ENCODE data around the gene GRK2. TPM values are rescaled to one million over a fixed set of nuclear protein-coding genes. Genes with fewer than 3 reads are reported as not detected.
A peak's percentile ranks its signal among the peaks of the same experiment; 100 is the strongest.
"Not testable (repeated sequence)": the region's sequence is repeated elsewhere in the genome, so short reads cannot be mapped to it uniquely, and the experiment has no call there.

Gene GRK2
- total RNA-seq: 43.1 TPM
- long read RNA-seq, transcript GRK2-201 (21 exons, 3,466 nt): major isoform, 77 of 128 reads
- long read RNA-seq, partial matches to known transcripts: 21 of 128 reads
- long read RNA-seq, other reads (novel, unspliced or antisense): 30 of 128 reads

DNA sequence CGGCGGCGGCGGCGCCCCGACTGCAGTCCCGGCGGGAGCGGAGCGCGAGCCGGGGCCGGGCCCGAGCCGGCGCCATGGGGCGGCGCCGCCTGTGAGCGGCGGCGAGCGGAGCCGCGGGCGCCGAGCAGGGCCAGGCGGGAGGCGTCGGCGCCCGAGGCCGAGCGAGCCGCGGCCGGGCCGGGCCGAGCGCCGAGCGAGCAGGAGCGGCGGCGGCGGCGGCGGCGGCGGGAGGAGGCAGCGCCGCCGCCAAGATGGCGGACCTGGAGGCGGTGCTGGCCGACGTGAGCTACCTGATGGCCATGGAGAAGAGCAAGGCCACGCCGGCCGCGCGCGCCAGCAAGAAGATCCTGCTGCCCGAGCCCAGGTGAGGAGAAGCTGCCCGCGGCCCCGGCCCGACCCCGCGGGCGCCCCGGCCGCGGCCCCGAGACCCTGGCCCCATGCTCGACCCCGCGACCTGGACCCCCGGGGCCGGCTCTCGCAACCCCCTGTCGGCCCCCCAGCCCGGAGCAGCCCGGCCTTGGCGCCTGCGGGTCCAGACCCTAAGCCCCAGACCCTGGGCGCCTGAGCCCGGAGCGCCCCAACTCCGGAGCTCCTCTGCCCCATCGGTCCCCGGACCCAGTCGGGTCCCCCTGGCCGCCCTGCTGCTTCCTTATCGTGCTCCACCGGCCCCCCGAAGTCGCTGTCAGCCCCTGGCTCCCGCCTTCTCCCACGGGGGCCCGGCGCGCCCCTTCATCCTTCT, at the start of gene GRK2:
Gene GRK2, plus strand, starts transcription at position 25 of the 739 bp plus-strand sequence. Its CDS starts 227 bp downstream, at position 252.
- intact Hi-C loops (cut with DNase I): loop anchor here (1.0 to 5.0 kb wide), 3 partner anchors 22 to 51 kb away; partner anchors contain the start of genes ANKRD13D and SSH3
- DNase-seq (ENCODE audit: low spot score): peak; percentile 80

DNA sequence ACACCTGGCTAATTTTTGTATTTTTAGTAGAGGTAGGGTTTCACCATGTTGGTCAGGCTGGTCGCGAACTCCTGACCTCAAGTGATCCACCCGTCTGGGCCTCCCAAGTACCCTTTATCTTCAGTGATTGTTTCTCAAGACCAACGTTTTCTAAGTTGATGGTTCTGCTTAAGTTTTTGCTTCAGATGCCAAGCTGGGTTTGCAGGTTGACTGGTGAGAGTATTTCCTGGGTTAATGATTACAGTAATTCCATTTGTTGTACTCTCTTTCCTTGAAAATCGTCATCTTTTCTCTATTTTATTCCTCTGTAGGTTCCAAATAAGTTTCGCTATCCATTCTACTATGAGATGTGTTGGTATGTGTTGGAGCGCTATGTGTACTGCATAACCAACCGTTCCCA, 38.5 kb upstream of the GRK2 start:
- intact Hi-C loops (cut with DNase I): no loop called here
- no peak for DNase-seq (ENCODE audit: low spot score)

DNA sequence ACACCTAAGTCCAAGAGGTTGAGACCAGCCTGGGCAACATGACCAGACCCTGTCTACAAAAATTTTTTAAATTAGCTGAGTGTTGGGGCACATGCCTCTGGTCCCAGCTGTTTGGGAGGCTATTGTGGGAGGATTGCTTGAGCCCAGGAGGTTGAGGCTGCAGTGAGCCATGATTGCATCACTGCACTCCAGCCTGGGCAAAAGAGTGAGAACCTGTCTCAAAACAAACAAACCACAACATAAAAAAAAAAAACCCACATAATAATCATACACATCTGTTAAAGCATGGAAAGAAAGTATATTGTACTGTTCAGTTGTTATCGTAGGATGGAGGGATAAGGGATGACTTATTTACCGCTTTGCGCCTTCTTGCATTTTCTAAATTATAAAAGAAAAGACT, 35.9 kb upstream of the GRK2 start:
- no peak for DNase-seq (ENCODE audit: low spot score)
- intact Hi-C loops (cut with DNase I): no loop called here

DNA sequence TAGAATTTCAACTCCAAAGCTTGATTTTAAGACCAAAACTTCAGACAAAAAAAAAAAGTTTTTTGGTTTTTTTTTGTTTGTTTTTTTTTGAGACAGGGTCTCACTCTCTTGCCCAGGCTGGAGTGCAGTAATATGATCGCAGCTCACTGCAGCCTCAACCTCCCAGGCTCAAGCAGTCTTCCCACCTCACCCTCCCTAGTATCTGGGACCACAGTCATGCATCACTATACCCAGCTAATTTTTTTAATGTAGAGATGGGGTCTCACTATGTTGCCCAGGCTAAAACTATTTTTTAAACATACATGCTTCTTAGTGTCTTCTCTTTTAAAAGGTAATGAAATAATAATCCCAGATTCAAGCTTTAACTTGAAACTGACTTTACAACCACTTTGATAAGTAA, 35.4 kb upstream of the GRK2 start:
- no peak for DNase-seq (ENCODE audit: low spot score)
- intact Hi-C loops (cut with DNase I): no loop called here

DNA sequence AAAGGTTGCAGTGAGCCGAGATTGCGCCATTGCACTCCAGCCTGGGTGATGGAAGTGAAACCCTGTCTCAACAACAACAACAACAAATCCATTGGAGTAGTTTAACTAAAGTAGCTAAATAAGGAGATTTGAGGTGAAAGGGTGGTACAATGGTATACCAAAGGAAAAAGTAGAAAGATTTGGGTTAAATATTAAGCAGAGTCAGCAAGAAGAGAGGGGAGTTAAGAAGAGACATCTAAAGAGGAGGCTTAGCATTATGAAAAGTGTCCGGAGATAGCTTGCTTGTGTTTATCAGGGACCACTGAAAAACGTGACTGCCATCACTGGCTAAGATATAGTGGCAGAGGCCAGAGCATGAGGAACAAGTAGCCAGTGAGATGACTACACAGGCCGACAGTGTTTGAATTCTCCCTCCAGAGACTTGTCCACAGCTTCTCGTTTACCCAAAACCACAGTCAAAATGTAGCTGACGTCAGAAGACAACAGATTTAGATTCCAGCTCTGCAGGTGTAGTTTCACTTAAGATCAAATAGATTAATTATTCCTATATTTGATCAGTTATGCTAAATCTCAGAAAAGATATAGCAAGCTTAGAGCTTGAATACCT, 32.6 kb upstream of the GRK2 start:
- intact Hi-C loops (cut with DNase I): no loop called here
- no peak for DNase-seq (ENCODE audit: low spot score)

DNA sequence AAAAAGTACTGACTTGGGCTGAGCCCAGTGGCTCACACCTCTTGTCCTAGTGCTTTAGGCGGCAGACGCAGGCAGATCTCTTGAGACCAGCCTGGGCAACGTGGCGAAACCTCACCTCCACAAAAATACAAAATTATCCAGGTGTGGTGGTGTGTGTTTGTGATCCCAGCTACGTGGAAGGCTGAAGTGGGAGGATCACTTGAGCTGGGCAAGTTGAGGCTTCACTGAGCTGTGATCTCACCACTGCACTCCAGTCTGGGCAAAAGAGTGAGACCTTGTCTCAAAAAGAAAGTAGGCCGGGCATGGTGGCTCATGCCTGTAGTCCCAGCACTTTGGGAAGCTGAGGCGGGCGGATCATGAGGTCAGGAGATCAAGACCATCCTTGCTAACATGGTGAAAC, 31.7 kb upstream of the GRK2 start:
- intact Hi-C loops (cut with DNase I); DNase-seq (ENCODE audit: low spot score): not testable (repeated sequence)

DNA sequence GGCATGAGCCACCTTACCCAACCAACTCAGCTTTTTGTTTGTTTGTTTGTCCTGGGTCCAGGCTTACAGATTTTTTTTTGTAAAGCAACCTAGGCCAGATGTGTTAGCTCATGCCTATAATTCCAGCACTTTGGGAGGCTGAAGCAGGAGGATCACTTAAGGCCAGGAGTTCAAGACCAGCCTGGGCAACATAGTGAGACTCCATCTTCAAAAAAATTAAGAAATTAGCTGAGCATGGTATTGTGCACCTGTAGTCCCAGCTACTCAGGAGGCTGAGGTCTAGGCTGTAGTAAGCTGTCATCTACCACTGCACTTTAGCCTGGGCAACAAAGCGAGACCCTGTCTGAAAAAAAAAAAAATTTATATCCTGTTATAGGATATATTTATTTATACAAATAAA, 28.7 kb upstream of the GRK2 start:
- intact Hi-C loops (cut with DNase I): no loop called here
- DNase-seq (ENCODE audit: low spot score): no peak

DNA sequence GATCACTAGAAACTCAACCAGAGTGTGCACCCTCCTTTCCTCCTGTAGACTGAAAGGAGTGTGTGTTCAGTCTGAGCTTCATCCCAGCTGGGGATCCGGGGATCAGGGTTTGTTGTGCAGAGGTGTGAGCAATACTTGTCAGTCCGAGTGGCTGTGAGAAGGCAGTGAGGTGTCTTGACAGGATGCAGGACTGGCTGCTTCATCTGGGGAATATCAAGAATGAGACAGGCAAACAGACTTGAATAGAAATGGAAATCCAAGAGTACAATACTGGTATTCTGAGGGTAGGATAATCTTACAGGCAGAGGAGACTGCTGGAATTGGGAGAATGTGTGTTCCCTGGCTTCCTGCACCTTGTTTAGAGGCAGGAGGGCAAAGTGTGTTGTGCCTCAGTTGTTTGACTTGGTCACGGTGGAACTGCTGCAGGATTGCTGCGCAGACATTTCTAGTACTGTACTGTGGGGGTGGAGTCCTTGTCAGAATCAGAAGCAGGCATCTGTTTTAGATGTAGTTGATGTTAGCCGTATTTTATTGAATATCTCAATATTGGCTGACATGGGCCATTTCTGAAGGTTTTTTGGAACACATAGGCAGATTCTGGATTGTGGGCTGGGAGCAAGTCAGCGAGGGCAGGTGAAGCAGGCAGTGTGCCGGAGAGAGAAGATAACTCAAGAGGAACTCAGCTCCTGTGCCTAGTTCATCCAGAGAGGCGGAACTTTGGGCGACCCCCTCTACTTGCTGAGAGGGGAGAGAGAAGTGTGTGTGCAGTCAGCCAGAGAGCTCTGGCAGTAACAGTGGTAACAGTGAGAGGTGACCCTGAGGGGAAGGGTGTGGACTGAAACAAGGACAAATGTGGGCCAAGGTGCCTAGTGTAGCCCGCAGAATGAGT, 27.1 kb upstream of the GRK2 start:
- intact Hi-C loops (cut with DNase I): no loop called here

DNA sequence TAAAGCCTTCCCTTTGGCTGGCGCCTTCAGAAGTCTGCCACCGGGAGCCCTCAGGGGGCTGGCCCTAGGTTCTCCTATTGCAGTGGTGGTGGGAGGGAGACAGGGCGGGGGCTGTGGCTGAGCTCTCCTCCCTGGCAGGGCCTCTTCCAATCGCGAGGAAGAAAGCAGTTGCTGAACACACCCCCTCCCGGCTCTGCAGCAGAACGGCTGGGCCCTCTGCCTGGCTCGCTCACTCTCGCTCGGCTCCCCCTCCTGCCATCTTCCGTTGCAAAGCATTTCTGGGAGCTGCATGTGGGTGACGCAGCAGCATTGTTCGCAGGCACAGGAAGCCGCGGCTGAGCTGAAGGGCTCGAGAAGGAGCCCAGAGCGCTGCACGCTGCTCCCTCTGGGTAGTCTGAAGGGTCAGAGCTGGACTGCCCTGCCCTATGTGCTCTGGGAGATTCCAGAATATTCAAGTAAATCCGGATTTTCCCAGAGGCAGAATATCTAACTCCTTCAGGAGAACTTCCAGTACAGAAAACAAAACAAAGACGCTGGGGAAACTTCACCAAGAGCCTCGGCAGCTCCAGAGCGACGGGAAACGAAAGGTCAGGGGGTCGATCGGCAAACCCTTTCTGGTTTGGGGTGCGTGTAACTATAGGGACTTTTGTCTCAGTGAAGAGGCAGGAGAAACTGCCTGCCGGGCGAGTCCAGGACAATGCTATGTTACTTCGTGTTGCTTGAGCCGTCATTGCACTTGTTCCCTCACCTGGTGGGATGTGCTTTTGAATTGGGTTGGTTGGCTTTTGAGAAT, 26.3 kb upstream of the GRK2 start:
- peak; percentile 97 for DNase-seq (ENCODE audit: low spot score)
- intact Hi-C loops (cut with DNase I): loop anchor here (5.0 kb wide), 1 partner anchor 123 kb away; the partner anchor contains the start of gene KDM2A

More for the DNA sequence above, 27.1 kb upstream of the GRK2 start:
- DNase-seq (ENCODE audit: low spot score): no peak

DNA sequence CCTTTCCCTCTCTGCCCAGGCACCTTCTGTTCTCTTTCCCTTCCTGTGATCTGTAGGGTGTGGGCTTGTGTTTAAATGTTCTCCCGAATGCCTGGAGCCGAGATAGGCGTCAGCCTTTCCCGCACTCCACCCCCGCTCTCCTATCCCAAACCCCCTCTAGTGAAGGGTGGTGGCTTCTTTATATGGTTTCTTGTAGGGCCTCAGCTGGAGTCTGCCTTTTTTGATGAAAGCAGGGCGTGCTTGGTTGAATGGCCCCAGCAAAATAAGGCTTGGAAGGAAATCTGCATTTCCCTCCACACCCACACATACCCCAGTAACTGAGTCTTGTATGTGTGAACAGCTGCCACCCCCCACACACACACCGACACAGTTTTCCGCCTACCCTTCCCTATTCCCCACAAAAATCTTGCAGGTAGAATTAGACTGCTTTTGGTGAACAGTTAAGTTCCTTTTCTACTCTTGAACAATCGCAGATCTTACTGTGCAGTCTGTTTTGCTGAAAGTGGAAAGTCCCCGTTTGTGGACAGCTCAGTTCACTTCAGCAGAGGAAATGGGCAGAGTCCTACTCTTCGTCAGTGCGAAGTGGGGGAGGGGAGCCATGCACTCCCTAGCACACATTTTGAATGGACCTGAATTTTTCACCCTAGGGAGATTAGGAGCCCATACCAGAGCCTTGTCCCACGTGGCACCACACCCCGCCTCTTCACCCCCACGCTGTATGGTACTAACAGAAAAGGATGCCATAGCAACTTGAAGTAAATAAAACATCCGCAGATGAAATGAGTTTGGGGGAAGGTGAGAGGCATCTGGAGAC, 25.5 kb upstream of the GRK2 start:
- no peak for DNase-seq (ENCODE audit: low spot score)
- intact Hi-C loops (cut with DNase I): loop anchor here (5.0 kb wide), 1 partner anchor 123 kb away; the partner anchor contains the start of gene KDM2A

DNA sequence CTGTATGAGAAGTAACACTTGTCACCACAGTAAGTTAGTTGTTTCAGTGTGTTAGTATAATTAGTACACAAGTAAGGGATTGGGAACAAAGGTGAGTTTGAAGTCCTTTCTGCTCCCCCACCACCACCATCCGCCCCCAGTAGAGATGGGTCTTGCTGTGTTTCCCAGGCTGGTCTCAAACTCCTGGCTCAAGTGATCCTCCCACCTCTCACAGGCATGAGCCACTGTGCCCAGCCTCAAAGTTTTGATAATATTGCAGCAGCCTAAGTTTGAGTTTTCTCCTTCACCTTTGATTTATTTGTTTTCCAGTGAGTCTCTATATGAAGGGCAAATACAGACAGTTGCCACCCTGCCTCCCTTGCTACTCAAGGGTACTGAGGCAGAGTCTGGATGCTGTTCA, 23.7 kb upstream of the GRK2 start:
- DNase-seq (ENCODE audit: low spot score): no peak
- intact Hi-C loops (cut with DNase I): loop anchor here (5.0 kb wide), 1 partner anchor 125 kb away; the partner anchor contains the start of gene KDM2A

DNA sequence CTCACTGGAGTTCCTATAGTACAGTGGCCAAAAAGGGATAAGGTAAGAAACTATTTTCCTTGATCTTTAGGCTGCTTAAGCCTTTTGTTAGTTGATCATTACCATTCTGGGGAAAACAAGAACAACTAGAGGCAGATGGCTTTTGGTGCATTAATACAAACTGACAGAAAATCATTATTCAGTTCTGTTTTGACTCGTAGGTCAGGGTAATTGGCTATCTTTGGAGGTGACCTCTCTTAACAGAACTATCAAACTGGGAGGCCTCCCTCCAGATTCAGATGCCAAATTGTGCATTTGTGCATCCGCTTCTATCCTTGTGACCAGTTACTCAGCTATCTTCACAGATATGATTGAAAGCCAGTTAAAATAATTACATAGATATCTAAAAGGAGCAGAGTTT, 23.2 kb upstream of the GRK2 start:
- no peak for DNase-seq (ENCODE audit: low spot score)
- intact Hi-C loops (cut with DNase I): loop anchor here (5.0 kb wide), 1 partner anchor 126 kb away; the partner anchor contains the start of gene KDM2A

DNA sequence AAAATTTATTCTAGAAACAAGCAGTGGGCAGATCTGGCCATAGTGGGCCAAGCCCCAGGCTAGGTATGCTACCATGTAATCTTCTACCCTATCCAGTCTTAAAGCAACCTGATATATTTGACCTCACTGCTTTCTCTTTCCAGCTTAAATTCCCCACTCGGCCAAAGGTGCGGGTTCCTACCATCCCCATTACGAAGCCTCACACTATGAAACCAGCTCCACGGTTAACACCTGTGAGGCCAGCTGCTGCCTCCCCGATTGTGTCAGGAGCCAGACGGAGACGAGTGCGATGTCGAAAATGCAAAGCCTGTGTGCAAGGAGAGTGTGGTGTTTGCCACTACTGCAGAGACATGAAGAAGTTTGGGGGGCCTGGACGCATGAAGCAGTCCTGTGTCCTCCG, 21.2 kb upstream of the GRK2 start:
- no peak for DNase-seq (ENCODE audit: low spot score)
- intact Hi-C loops (cut with DNase I): no loop called here

DNA sequence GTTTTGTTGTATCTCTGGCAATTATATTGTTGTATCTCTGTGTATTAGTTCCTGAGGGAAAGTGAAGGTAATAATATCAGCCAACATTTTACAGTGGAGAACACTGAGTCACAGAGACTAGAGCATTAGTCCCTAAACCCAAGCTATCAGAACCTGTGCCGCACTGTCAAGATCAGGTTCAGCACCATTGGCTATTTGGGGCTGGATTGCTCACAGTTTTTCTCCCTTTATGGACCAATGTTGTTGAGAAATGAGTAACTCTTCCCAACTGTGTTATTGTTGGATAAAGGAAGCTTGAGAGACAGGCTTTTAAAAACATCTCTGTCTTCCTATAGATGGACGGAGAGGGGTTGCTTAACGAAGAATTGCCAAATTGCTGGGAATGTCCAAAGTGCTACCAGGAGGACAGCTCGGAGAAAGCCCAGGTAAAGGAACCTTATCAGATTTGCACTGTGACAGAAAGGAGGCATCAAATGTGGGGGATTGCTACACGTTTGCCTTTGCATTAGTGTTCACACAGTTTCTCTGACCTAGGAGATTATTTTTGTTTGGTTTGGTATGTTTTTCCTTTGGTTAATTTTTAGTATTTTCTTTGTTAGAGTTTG, 18.2 kb upstream of the GRK2 start:
- DNase-seq (ENCODE audit: low spot score): no peak
- intact Hi-C loops (cut with DNase I): no loop called here

DNA sequence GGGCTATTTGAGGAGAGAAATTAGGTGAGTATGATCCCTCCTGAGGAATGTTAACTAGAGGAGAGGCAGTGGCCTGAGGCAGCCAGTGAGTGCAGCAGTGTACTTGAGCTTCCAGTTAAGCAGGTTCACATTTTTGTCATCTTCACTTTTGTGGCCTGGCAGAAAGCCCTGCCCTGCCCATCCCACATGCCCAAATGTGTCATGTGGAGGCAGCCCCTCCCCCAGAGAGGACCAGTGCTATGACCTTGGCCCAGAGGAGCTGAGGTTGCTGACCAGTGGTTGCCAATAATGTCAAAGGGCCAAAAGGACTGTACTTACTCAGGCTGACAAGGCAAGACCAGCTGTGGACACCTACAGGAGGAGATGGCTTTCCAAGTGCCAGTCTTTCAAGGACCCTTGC, 17.6 kb upstream of the GRK2 start:
- no peak for DNase-seq (ENCODE audit: low spot score)
- intact Hi-C loops (cut with DNase I): no loop called here

DNA sequence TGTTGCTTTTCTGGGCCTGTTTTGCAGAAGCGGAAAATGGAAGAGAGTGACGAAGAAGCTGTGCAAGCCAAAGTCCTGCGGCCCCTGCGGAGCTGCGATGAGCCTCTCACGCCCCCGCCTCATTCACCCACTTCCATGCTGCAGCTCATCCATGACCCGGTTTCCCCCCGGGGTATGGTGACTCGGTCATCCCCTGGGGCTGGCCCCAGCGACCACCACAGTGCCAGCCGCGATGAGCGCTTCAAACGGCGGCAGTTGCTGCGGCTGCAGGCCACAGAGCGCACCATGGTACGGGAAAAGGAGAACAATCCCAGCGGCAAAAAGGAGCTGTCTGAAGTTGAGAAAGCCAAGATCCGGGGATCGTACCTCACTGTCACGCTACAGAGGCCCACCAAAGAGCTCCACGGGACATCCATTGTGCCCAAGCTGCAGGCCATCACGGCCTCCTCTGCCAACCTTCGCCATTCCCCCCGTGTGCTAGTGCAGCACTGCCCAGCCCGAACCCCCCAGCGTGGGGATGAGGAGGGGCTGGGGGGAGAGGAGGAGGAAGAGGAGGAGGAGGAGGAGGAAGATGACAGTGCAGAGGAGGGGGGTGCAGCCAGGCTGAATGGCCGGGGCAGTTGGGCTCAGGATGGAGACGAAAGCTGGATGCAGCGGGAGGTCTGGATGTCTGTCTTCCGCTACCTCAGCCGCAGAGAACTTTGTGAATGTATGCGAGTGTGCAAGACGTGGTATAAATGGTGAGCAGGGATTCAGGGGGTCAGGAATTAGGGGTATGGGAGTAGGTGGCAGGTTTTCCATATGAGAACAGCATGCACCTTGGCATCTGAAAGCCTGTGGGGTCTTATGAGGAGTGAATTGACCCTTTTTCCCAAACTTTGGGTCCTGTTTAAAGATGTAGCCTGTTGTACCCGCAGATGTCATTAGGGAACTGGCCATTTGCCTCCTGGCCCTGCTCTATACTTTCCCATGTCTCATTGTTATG, 15.9 kb upstream of the GRK2 start:
- no peak for DNase-seq (ENCODE audit: low spot score)

DNA sequence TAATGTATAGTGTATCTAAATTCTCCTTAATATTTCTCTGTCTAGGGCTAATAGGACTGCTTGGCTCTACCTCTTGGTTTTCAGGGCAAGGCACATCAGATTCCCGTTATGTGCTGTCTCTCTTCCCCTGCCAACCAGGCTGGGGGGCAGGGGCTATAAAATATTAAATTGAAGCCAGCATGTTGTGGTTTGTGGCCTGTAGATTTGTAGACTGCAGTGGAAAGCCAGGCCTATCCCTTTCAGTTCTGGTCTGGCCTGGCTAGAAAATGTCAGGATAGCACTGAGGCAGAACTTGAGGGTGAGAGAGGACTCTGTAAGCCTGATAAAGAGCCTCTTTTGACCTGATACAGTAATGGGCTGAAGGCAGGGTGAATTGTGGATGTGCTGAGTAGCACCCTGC, 14.4 kb upstream of the GRK2 start:
- intact Hi-C loops (cut with DNase I): no loop called here

More for the DNA sequence above, 15.9 kb upstream of the GRK2 start:
- intact Hi-C loops (cut with DNase I): no loop called here

More for the DNA sequence above, 14.4 kb upstream of the GRK2 start:
- DNase-seq (ENCODE audit: low spot score): no peak

All from cardiac septum (tissue), 1 donor.